Activated naive CD4-positive, alpha-beta T cell treated with anti-CD3 and anti-CD28 coated beads, Interleukin-2, amount 50 U/mL, for 24 hours (primary cell): ENCODE data around the gene BMPER.

Experiments
- H3K27ac Mint-ChIP-seq: one replicate; pipeline ENCODE4 v1.8.0; 2021; ENCODE audit warnings: mild to moderate bottlenecking, mixed read lengths
- H3K27me3 Mint-ChIP-seq: one replicate; pipeline ENCODE4 v1.8.0; 2021; ENCODE audit warnings: mixed read lengths
- H3K36me3 Mint-ChIP-seq: one replicate; pipeline ENCODE4 v1.8.0; 2021; ENCODE audit warnings: mixed read lengths
- H3K4me1 Mint-ChIP-seq: one replicate; pipeline ENCODE4 v1.8.0; 2021; ENCODE audit warnings: mixed read lengths
- H3K4me3 Mint-ChIP-seq: one replicate; pipeline ENCODE4 v1.8.0; 2021; ENCODE audit warnings: mild to moderate bottlenecking, mixed read lengths
- H3K9me3 Mint-ChIP-seq: one replicate; pipeline ENCODE4 v1.8.0; 2021; ENCODE audit warnings: mixed read lengths

Gene BMPER

DNA sequence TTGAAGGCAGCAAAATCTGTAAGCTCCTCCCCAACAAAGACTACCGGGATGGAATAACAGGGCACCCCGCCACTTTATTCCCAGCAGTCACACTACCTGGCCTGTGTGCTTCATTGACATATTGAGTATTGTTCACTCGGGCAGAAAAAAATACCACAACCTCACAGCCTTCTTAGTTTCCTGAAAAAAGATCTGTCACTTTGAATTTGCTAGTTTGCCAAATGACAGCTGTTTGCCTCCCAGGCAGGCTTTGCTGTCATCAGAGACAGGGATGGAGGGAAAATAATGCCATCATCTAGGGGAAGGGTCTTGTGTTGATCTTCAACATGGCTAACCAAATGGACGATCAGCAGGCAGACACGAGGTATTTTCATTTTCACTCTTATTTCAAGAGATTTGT is 26.9 kb downstream of the BMPER start:
- Mint-ChIP-seq H3K4me3 (no peak overlapping the region), H3K27me3 (peaks cover 7% of the 10 kb centered on the region), H3K27ac (no peak overlapping the region), H3K4me1 (no peaks in the 10 kb centered on the region), H3K9me3 (no peaks in the 10 kb centered on the region), H3K36me3 (no peaks in the 10 kb centered on the region)

DNA sequence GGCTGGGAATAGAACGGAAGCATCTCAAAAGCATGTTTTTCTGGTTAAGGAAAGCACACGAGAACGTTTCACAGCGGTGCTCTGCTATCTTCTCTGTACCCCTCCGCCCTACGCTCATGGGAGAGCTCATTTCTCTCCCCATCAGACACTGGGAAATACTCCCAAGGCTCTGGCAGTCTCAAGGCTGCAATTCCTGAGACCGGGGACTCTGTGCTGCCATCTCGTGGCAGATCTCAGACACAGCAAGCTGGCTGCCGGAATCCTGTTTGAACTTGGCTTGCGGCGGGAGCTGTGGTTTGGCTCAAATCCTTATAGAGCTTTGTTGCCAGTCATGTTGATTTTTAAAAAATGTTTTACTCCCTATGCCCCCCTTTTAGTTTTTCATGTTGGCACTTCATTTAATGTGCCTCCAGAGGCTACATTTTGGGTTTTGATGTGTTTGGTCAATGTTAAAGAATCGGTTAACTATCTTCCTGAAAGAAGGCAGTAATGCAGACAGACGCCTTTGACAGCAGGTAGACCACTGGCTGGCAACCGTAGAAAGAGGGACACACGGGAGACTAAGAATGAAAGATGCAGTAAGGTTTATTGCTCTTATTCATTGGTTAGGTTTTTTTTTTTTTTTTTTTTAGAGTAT is 27.6 kb downstream of the BMPER start:
- Mint-ChIP-seq H3K4me1 (no peaks in the 10 kb centered on the region), H3K27ac (no peak overlapping the region), H3K4me3 (no peak overlapping the region), H3K36me3 (no peaks in the 10 kb centered on the region), H3K9me3 (no peaks in the 10 kb centered on the region), H3K27me3 (peaks cover 7% of the 10 kb centered on the region)

DNA sequence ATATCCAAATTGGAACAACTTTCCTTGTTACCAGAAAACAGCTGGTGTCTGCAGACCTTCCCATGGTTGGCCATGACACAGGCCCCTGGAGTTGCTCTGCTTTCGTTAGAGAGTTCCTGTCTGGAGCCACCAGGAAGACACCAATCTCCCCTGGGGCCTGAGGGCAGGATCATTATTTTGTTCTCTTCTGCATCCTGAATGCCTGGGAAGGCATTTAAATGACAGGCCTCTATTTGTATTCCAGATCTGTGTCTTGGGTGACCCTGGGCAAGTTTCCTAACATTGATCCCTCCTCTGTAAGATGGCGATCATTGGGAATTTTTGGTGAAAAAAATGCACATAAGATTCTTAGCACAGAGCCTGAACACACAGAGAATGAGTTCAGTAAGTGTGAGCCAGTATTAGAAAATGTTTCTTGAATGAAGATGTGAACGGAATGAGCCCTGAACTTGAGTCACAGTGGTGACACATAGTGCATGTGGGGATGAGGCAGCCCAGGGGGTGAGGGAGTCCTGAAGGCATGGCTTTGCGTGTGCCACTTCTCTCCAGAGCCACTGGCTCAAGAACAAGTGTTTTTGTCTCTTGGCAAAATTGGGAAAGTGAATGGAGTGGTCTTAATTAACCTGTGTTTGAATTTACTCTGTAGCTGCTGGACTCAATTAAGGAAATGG is 28.4 kb downstream of the BMPER start:
- Mint-ChIP-seq H3K27ac (no peak overlapping the region), H3K4me3 (no peak overlapping the region), H3K36me3 (no peaks in the 10 kb centered on the region), H3K9me3 (no peaks in the 10 kb centered on the region), H3K27me3 (peaks cover 7% of the 10 kb centered on the region), H3K4me1 (no peaks in the 10 kb centered on the region)

- Mint-ChIP-seq H3K4me3 (no peak overlapping the region), H3K9me3 (no peaks in the 10 kb centered on the region), H3K27ac (no peak overlapping the region), H3K4me1 (no peaks in the 10 kb centered on the region), H3K36me3 (no peaks in the 10 kb centered on the region), H3K27me3 (peaks cover 7% of the 10 kb centered on the region)
Observed at GRCh38 chr7:33934391-33934790, 29.1 kb downstream of the BMPER start.

DNA sequence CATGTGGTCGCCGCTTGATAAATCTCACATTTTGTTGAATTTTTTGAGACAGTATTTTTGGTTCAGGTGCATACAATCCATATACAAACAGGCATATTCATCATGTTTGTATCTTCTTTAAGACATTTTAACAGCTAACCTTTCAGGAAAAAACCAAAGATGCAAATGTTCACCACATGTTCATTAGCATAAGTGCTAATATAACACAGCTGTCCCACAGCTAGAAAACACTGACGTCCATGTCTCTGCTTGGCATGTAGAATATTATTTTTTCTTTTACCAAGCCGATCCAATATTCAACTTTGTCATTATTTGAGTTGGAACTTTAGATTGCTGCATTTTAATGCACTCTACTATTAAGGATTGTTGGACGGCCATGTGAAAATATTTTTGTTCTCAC is 31.2 kb downstream of the BMPER start:
- Mint-ChIP-seq H3K36me3 (no peaks in the 10 kb centered on the region), H3K4me1 (no peaks in the 10 kb centered on the region), H3K9me3 (no peaks in the 10 kb centered on the region), H3K27me3 (peaks cover 8% of the 10 kb centered on the region), H3K4me3 (no peak overlapping the region), H3K27ac (no peak overlapping the region)

GRCh38 chr7:33937871-33938270 is 32.5 kb downstream of the BMPER start:
- H3K9me3 Mint-ChIP-seq = no peaks in the 10 kb centered on the region
- no peaks in the 10 kb centered on the region for H3K4me1 Mint-ChIP-seq
- H3K4me3 Mint-ChIP-seq = no peak overlapping the region
- no peaks in the 10 kb centered on the region for H3K36me3 Mint-ChIP-seq
- H3K27ac Mint-ChIP-seq = no peak overlapping the region
- H3K27me3 Mint-ChIP-seq = peaks cover 7% of the 10 kb centered on the region

DNA sequence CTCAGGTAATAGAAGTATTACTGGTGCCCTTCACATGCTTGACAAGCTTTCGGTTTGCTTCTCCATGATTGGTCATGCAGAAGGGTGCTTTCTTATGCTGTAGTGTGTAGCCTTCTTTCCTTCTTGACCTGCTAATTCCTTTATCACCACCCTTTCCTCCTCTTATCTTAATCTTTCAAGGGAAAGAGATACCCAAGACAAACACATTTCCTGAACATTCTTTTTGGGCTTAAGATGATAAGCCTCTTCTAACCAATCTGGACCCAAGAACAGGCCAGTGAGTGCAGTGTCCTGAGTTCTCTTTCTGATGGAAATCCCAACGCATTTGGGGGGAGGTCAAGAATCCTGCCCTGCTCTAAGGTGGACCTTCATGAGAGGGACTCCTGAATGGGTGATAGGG is 33.8 kb downstream of the BMPER start:
- no peaks in the 10 kb centered on the region for H3K4me1 Mint-ChIP-seq
- H3K27ac Mint-ChIP-seq = no peak overlapping the region
- H3K36me3 Mint-ChIP-seq = no peaks in the 10 kb centered on the region
- H3K4me3 Mint-ChIP-seq = no peak overlapping the region
- H3K27me3 Mint-ChIP-seq = peaks cover 5% of the 10 kb centered on the region
- no peaks in the 10 kb centered on the region for H3K9me3 Mint-ChIP-seq

GRCh38 chr7:33940503-33940902 is 35.2 kb downstream of the BMPER start:
- H3K4me1 Mint-ChIP-seq = no peaks in the 10 kb centered on the region

DNA sequence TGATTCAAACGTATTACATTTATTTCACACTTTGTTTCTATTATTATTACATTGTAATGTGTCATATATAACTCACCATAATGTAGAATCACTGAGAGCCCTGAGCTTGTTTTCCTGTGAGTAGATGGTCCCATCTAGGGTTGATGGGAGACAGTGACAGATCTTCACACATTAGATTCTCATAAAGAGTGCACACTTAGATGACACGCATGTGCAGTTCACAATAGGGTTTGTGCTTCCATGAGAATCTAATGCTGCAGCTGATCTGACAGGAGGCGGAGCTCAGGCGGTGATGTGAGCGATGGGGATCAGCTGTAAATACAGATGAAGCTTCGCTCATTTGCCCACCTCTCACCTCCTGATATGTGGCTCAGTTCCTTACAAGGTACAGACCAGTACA is 36.1 kb downstream of the BMPER start:
- H3K4me3 Mint-ChIP-seq = no peak overlapping the region
- H3K36me3 Mint-ChIP-seq = no peaks in the 10 kb centered on the region
- no peaks in the 10 kb centered on the region for H3K4me1 Mint-ChIP-seq
- no peaks in the 10 kb centered on the region for H3K9me3 Mint-ChIP-seq
- no peak overlapping the region for H3K27ac Mint-ChIP-seq
- H3K27me3 Mint-ChIP-seq = peaks cover 5% of the 10 kb centered on the region

More at GRCh38 chr7:33940503-33940902, 35.2 kb downstream of the BMPER start:
- Mint-ChIP-seq H3K36me3 (no peaks in the 10 kb centered on the region), H3K27ac (no peak overlapping the region), H3K4me3 (no peak overlapping the region), H3K27me3 (peaks cover 3% of the 10 kb centered on the region), H3K9me3 (no peaks in the 10 kb centered on the region)

- H3K4me1 Mint-ChIP-seq = no peaks in the 10 kb centered on the region
- no peak overlapping the region for H3K4me3 Mint-ChIP-seq
- H3K27me3 Mint-ChIP-seq = peaks cover 3% of the 10 kb centered on the region
- H3K9me3 Mint-ChIP-seq = no peaks in the 10 kb centered on the region
- H3K27ac Mint-ChIP-seq = no peak overlapping the region
- no peaks in the 10 kb centered on the region for H3K36me3 Mint-ChIP-seq
Observed at GRCh38 chr7:33946094-33946699, 40.9 kb downstream of the BMPER start.

DNA sequence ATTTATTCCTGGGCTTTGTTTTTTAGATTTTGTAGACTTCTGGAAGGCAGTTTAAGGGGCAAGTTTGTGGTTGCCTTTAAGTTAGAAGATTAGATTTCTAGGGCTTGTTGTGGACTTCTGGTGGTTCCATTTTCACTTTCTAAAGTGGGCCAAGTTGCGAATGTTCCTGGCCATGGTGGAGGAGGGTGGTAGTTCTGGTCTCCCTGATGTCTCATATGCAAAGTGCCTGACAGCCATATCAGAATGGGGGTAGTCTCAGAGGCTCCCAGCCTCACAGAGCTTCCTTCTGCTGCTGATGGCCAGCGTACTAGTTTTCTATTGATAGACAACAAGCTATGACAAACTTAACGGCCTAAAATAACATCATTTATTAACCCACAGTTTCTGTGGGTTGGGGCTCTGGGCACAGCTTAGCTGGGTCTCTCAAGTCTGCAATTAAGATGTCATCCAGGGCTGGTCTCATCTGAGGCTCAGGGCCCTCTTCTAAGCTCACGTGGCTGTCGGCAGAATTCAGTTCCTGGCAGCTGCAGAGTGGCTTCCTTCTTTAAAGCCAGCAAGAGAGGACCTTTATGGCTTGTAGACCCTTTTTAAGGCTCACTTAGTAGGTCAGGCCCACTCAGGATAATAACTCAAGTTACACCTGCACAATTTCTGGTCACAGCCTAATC is 44.8 kb downstream of the BMPER start:
- Mint-ChIP-seq H3K4me3 (no peak overlapping the region), H3K27me3 (peaks cover 2% of the 10 kb centered on the region), H3K27ac (no peak overlapping the region), H3K36me3 (no peaks in the 10 kb centered on the region), H3K4me1 (no peaks in the 10 kb centered on the region), H3K9me3 (no peaks in the 10 kb centered on the region)

DNA sequence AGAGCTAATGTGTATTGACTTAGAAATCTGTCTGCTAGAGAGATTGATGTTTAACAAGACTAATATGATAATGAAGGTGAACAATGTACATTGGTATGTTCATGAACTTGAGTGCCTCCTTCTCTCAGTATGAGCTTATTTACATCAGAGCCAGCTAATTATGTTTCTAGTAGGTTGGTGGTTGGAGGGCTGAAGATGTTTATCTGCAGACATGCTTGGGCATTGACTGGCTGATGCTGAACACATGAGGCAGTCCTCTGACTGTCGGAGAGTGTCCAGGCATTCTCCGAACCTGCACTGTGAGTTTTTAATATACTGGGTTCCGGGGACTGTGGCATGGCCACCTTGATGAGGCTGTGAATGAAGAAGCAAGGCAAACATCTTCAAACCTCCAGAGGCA is 47.5 kb downstream of the BMPER start:
- no peak overlapping the region for H3K4me3 Mint-ChIP-seq
- no peaks in the 10 kb centered on the region for H3K9me3 Mint-ChIP-seq
- H3K27ac Mint-ChIP-seq = no peak overlapping the region
- no peaks in the 10 kb centered on the region for H3K4me1 Mint-ChIP-seq
- H3K36me3 Mint-ChIP-seq = no peaks in the 10 kb centered on the region
- H3K27me3 Mint-ChIP-seq = no peaks in the 10 kb centered on the region

- H3K27ac Mint-ChIP-seq = no peak overlapping the region
- H3K9me3 Mint-ChIP-seq = no peaks in the 10 kb centered on the region
- H3K4me3 Mint-ChIP-seq = no peak overlapping the region
- no peaks in the 10 kb centered on the region for H3K4me1 Mint-ChIP-seq
- H3K27me3 Mint-ChIP-seq = peaks cover 2% of the 10 kb centered on the region
- no peaks in the 10 kb centered on the region for H3K36me3 Mint-ChIP-seq
Observed at GRCh38 chr7:33958104-33958503, 52.8 kb downstream of the BMPER start.

DNA sequence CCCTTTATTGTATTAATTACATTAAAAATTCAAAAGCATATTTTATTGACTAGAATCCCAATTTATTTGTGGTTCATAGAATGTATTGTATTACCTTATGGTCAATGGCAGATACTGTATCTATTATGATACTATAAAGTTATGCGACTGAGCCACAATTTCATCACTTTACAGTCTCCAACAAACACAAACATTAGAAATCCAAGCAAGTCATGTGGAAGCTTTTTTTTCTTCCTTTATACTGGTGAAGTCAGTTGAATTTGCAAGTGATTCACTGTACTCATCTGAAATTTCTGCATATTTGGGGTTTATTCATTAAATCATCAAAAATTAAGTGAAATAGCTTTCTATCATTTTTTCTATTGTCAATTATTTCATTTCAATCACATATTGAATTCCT is 54.3 kb downstream of the BMPER start:
- Mint-ChIP-seq H3K27ac (no peak overlapping the region), H3K4me3 (no peak overlapping the region), H3K9me3 (no peaks in the 10 kb centered on the region), H3K36me3 (no peaks in the 10 kb centered on the region), H3K4me1 (no peaks in the 10 kb centered on the region), H3K27me3 (peaks cover 2% of the 10 kb centered on the region)

GRCh38 chr7:33961948-33962347 is 56.6 kb downstream of the BMPER start:
- Mint-ChIP-seq H3K36me3 (no peaks in the 10 kb centered on the region), H3K9me3 (no peaks in the 10 kb centered on the region), H3K4me3 (no peak overlapping the region), H3K4me1 (no peaks in the 10 kb centered on the region), H3K27me3 (peaks cover 4% of the 10 kb centered on the region), H3K27ac (no peak overlapping the region)
